Ammon's horn (tissue), 1 donor: ENCODE measurements around the gene FAM162B.
"Not testable (repeated sequence)": the region's sequence is repeated elsewhere in the genome, so short reads cannot be mapped to it uniquely, and the experiment has no call there.

ENCODE experiments used
- DNase-seq: peaks from one replicate; pipeline ENCODE4 v3.0.0-alpha.2; 2016; ENCODE audit warnings: low spot score

Gene FAM162B

GRCh38 chr6:116726947-116727346 is 38.6 kb downstream of the FAM162B start:
- DNase-seq: no peak

GRCh38 chr6:116714761-116715160 is 50.8 kb downstream of the FAM162B start:
- DNase-seq: no peak

GRCh38 chr6:116714296-116714695 is 51.2 kb downstream of the FAM162B start:
- no peak for DNase-seq

GRCh38 chr6:116705917-116706316 is 59.6 kb downstream of the FAM162B start:
- no peak for DNase-seq

GRCh38 chr6:116703888-116704287 is 61.6 kb downstream of the FAM162B start:
- DNase-seq: not testable (repeated sequence)
